ENCODE data around the gene CASZ1. TPM values are rescaled to one million over a fixed set of nuclear protein-coding genes. Genes with fewer than 3 reads are reported as not detected.

The CASZ1 gene
- total and polyA plus RNA-seq, 12 donors: 2.5 to 35.2 (median 7.0) TPM

- TF ChIP-seq POLR2A (IDR thresholded peaks at IDR 0.05): no peak
- no peak for TF ChIP-seq CTCF (IDR thresholded peaks at IDR 0.05)
- no peaks in the 10 kb centered on the region for H3K27me3 ChIP-seq
- no peak overlapping the region for H3K4me3 ChIP-seq
- no peaks in the 10 kb centered on the region for H3K4me1 ChIP-seq (replicated peaks in 1 of 2)
- WGBS, 4 donors: 94 to 95% (median 95%) methylated on average over 14 to 22 of the region's 22 CpGs
- intact Hi-C loops (cut with DNase I): no loop called here
- H3K9me3 ChIP-seq (replicated peaks in 1 of 3): no peaks in the 10 kb centered on the region
- no peak for DNase-seq
- no peak overlapping the region for H3K27ac ChIP-seq
- H3K36me3 ChIP-seq (replicated peaks in 1 of 2): peaks cover 0 to 14% of the 10 kb centered on the region in 2 donors
These were observed 169.5 kb downstream of the CASZ1 start for GRCh38 chr1:10626791-10627410.

- peaks cover 0 to 14% of the 10 kb centered on the region in 2 donors for H3K36me3 ChIP-seq (replicated peaks in 1 of 2)
- no peak overlapping the region for H3K4me3 ChIP-seq
- WGBS, 4 donors: 89 to 92% (median 90%) methylated on average over 6 to 13 of the region's 13 CpGs
- intact Hi-C loops (cut with DNase I): no loop called here
- H3K27me3 ChIP-seq: no peaks in the 10 kb centered on the region
- no peaks in the 10 kb centered on the region for H3K9me3 ChIP-seq (replicated peaks in 1 of 3)
- no peak for DNase-seq
- H3K4me1 ChIP-seq (replicated peaks in 1 of 2): no peaks in the 10 kb centered on the region
- H3K27ac ChIP-seq: no peak overlapping the region
- TF ChIP-seq CTCF (IDR thresholded peaks at IDR 0.05): no peak
These were observed 170.2 kb downstream of the CASZ1 start for GRCh38 chr1:10626131-10626731.

- Histone ChIP-seq H3K27me3 (no peaks in the 10 kb centered on the region), H3K4me3 (no peak overlapping the region), H3K36me3 (replicated peaks in 1 of 2) (peaks cover 0 to 14% of the 10 kb centered on the region in 2 donors), H3K9me3 (replicated peaks in 1 of 3) (no peaks in the 10 kb centered on the region), H3K27ac (no peak overlapping the region), H3K4me1 (replicated peaks in 1 of 2) (no peaks in the 10 kb centered on the region)
- DNase-seq: no peak
- WGBS, 4 donors: 74 to 100% (median 97%) methylated on average over 2 to 10 of the region's 10 CpGs
- TF ChIP-seq POLR2A (IDR thresholded peaks at IDR 0.05) (no peak), CTCF (IDR thresholded peaks at IDR 0.05) (no peak)
- intact Hi-C loops (cut with DNase I): no loop called here
These were observed 170.9 kb downstream of the CASZ1 start for GRCh38 chr1:10625554-10625953.

- 75 to 93% (median 93%) methylated on average over 4 to 9 of the region's 9 CpGs for WGBS, 4 donors
- H3K4me1 ChIP-seq (replicated peaks in 1 of 2): no peaks in the 10 kb centered on the region
- H3K4me3 ChIP-seq: no peak overlapping the region
- intact Hi-C loops (cut with DNase I): no loop called here
- H3K9me3 ChIP-seq (replicated peaks in 1 of 3): no peaks in the 10 kb centered on the region
- no peak overlapping the region for H3K27ac ChIP-seq
- TF ChIP-seq POLR2A (IDR thresholded peaks at IDR 0.05) (no peak), CTCF (IDR thresholded peaks at IDR 0.05) (no peak)
- H3K36me3 ChIP-seq (replicated peaks in 1 of 2): peaks cover 0 to 14% of the 10 kb centered on the region in 2 donors
- no peak for DNase-seq
- no peaks in the 10 kb centered on the region for H3K27me3 ChIP-seq
These were observed 171.4 kb downstream of the CASZ1 start for GRCh38 chr1:10625076-10625475.

All from adrenal gland (tissue), 12 donors.